ENCODE data around the gene ADGRF1. TPM values are rescaled to one million over a fixed set of nuclear protein-coding genes. Genes with fewer than 3 reads are reported as not detected.

The ADGRF1 gene
- total and polyA plus RNA-seq, 8 donors: 0.08 to 1.7 (median 0.45) TPM

DNA sequence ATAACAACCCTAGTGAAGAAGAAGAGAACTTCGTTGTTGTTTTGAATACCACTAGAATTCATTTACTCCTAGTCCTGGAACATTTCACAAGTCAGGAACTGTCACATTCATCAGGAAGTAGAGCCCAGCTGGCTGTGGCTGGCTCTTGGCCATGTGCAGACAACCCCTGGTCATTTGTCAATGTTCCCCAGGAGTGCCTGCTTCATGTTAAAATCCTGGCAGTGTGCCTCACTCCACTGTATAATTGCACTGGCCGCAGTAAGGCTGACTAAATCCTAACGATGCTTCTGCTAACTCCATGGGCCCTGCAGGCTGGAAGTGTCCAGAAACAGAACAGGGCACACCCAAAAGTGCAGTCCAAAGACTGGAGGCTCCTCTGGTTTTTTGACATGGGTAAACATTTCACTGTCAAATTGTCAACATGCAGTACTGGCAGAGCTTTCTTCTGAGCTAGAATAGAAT lies 41.5 kb upstream of the ADGRF1 start:
- WGBS, 2 donors: 1 to 4% methylated on average over 3 of the region's 3 CpGs
- Histone ChIP-seq H3K4me3 (no peak overlapping the region), H3K36me3 (no peaks in the 10 kb centered on the region), H3K27ac (peak overlapping the region in 3 of 4 donors; percentile 16 to 48 (median 19)), H3K4me1 (peaks cover 0 to 5% (median 4%) of the 10 kb centered on the region in 3 donors), H3K9me3 (no peaks in the 10 kb centered on the region), H3K27me3 (no peaks in the 10 kb centered on the region)
- TF ChIP-seq CTCF (IDR thresholded peaks at IDR 0.05): no peak
- ATAC-seq (peak; percentile 95 to 98 (median 96)), FAIRE-seq (peak; percentile 87), DNase-seq (peak; percentile 77 to 90 (median 84))
- intact Hi-C loops (cut with DNase I): no loop called here

DNA sequence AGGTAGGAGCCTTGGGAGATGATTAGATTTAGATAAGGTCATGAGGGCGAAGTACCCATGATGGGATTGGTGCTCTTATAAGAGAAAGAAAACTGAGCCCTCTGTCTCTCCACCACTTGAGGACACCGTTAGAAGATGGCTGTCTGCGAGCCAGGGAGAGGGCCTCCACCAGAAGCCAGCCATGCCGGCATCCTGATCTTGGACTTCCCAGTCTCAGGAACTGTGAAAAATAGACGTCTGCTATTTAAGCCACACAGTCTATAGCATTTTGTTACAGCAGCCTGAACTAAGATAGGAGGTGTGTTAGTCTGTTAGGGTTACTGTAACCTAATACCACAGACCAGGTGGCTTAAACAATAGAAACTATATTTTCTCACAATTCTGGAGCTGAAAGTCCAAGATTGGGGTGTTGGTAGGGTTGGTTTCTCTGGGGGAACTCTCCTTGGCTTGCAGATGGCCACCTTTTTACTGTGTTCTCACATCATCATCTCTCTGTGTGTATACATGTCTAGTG lies 38.0 kb upstream of the ADGRF1 start:
- intact Hi-C loops (cut with DNase I): no loop called here
- Histone ChIP-seq H3K27ac (no peak overlapping the region), H3K4me1 (peaks cover 4 to 10% (median 9%) of the 10 kb centered on the region in 3 donors), H3K36me3 (no peaks in the 10 kb centered on the region), H3K4me3 (no peak overlapping the region), H3K9me3 (no peaks in the 10 kb centered on the region), H3K27me3 (no peaks in the 10 kb centered on the region)
- TF ChIP-seq CTCF (IDR thresholded peaks at IDR 0.05): no peak
- ATAC-seq (no peak), DNase-seq (no peak), FAIRE-seq (no peak)
- WGBS, 2 donors: 79 to 88% methylated on average over 5 of the region's 5 CpGs

GRCh38 chr6:47079638-47080037 lies 37.5 kb upstream of the ADGRF1 start:
- intact Hi-C loops (cut with DNase I): no loop called here
- no peak overlapping the region for H3K27ac ChIP-seq
- no peak for DNase-seq
- no peaks in the 10 kb centered on the region for H3K9me3 ChIP-seq
- no peaks in the 10 kb centered on the region for H3K36me3 ChIP-seq
- H3K27me3 ChIP-seq: no peaks in the 10 kb centered on the region
- ATAC-seq: no peak
- 80 to 85% methylated on average over 7 of the region's 7 CpGs for WGBS, 2 donors
- TF ChIP-seq CTCF (IDR thresholded peaks at IDR 0.05): no peak
- peaks cover 4 to 10% (median 9%) of the 10 kb centered on the region in 3 donors for H3K4me1 ChIP-seq
- no peak overlapping the region for H3K4me3 ChIP-seq
- FAIRE-seq: no peak

DNA sequence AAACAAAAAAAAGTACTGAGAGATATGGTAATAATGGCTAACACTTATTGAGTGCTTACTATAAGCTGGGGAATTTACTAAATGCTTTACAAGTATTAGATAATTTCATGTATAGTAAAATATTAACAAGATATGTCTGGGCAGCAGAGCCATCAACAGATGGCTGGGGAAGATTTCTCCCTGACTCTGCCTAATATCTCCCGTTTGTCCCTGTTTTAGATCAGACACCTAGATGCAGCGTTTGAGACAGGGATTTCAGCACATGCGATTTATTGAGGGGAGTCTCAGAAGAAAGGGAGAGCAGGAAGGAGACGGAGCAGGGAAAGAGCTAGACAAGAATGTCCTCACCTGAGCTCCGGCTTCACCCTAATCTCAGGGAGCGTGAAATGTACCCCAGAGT lies 36.9 kb upstream of the ADGRF1 start:
- no peak for DNase-seq
- Histone ChIP-seq H3K27me3 (no peaks in the 10 kb centered on the region), H3K4me3 (no peak overlapping the region), H3K4me1 (peaks cover 3 to 10% (median 8%) of the 10 kb centered on the region in 3 donors), H3K36me3 (no peaks in the 10 kb centered on the region), H3K27ac (no peak overlapping the region), H3K9me3 (no peaks in the 10 kb centered on the region)
- 66 to 70% methylated on average over 6 of the region's 6 CpGs for WGBS, 2 donors
- no peak for TF ChIP-seq CTCF (IDR thresholded peaks at IDR 0.05)
- intact Hi-C loops (cut with DNase I): no loop called here
- no peak for FAIRE-seq
- no peak for ATAC-seq

Data from pancreas (tissue), 10 donors.